ENCODE measurements around the gene LMNA.

GRCh38 chr1:156143765-156144489 is 29.4 kb downstream of the LMNA start:
- TF ChIP-seq CTCF (IDR thresholded peaks at IDR 0.05 in 2 of 3, conservative IDR thresholded peaks at IDR 0.05 in 1 of 3; ENCODE audit: control insufficient read depth in 2 of 3, extremely low read depth in 1 of 3, insufficient read depth in 1 of 3, low read depth in 3 of 3, low read length in 3 of 3) = no peak
- no peak for TF ChIP-seq POLR2AphosphoS5 (IDR thresholded peaks at IDR 0.05; ENCODE audit: low read length)
- no peak for TF ChIP-seq RAD51 (IDR thresholded peaks at IDR 0.05)

All from GM12878 (cell line).